Frontal cortex (tissue), 4 donors: ENCODE results near the gene ANKRD13A. TPM values are rescaled to one million over a fixed set of nuclear protein-coding genes. Genes with fewer than 3 reads are reported as not detected.
"Not testable (repeated sequence)": the region's sequence is repeated elsewhere in the genome, so short reads cannot be mapped to it uniquely, and the experiment has no call there.

Experiments
- DNase-seq, 2 donors: peaks; one replicate each; pipeline ENCODE4 v3.0.0; 2012; ENCODE audit warnings: low spot score in 2 of 2
- FAIRE-seq: peaks from 2 replicates; lab custom pipeline; 2012; peaks lifted over from hg19 to GRCh38; lab: Jason Lieb, UNC
- total RNA-seq: library from RNA; depleted of rRNA; stranded (reverse); fragments of >200 nt; gene quantifications from one replicate; pipeline ENCODE4 v1.2.3, GENCODE V29; 2014
- donor health status: control.
- donor health status: control.
- donor health status: control.

Gene ANKRD13A
- total RNA-seq, 1 donor from 2014 or later: 24.9 TPM

- no peak for DNase-seq
- FAIRE-seq: no peak
Observed at GRCh38 chr12:110004598-110004997, 5.4 kb downstream of the ANKRD13A start.

- DNase-seq (no peak), FAIRE-seq (no peak)
Observed at GRCh38 chr12:110005319-110005973, 6.2 kb downstream of the ANKRD13A start.

DNA sequence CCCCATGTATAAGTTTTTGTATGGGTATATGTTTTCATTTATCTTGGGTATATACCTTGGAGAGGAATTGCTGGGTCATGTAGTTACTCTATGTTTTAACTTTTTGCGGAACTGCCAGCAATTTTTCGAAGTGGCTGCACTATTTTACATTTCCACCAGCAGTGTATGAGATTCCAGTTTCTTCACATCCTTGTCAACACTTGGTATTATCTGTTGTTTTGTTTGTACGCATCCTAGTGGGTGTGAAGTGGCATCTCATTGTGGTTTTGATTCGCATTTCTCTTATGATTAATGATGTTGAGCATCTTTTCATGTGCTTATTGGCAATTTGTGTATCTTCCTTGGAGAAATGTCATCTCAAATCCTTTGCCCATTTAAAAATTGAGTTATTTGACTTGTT, 6.9 kb downstream of the ANKRD13A start:
- no peak for FAIRE-seq
- DNase-seq: no peak

- FAIRE-seq: no peak
- no peak for DNase-seq
Observed at GRCh38 chr12:110007881-110008280, 8.7 kb downstream of the ANKRD13A start.

- DNase-seq, FAIRE-seq: not testable (repeated sequence)
Observed at GRCh38 chr12:110008681-110009398, 9.6 kb downstream of the ANKRD13A start.

- no peak for FAIRE-seq
Observed at GRCh38 chr12:110010853-110011723, 11.9 kb downstream of the ANKRD13A start.

DNA sequence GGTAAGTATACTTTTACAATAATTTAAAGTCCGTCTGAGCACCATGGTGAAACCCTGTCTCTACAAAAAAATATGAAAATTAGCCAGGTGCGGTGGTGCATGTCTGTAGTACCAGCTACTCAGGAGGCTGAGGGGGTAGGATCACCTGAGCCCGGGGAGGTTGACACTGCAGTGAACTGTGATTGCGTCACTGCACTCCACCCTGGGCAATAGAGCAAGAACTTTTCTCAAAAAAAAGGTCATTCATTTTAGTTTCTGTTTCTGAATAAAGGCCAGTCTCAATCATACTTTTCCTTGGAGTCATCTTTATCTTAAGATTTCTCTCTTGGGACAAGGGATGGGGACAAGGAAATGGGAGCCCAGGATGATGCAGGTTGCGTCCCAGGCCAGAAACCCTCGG, 12.9 kb downstream of the ANKRD13A start:
- no peak for DNase-seq
- FAIRE-seq: no peak

More at GRCh38 chr12:110010853-110011723, 11.9 kb downstream of the ANKRD13A start:
- no peak for DNase-seq

- DNase-seq (no peak), FAIRE-seq (no peak)
Observed at GRCh38 chr12:110012659-110013058, 13.4 kb downstream of the ANKRD13A start.

DNA sequence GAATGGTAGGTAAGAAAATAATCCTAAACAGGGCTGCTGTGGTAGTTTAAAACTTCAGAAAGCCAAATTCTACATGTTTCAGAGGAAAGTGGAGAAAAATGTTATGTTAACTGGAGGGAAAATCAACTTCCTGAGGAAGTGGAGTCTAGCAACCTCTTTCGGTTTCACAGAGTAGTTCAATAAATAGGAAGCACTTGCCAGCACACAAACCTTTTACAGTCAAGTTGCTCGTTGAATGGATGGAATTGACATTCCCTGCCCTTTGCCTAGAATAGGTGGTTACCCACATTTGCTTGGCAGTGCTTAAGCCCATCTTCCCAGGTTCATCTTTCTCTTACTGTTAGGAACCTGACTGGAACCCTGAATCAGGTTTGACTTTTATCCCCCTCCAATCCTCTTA, 15.9 kb downstream of the ANKRD13A start:
- DNase-seq: no peak
- no peak for FAIRE-seq

GRCh38 chr12:110020956-110021355, 21.7 kb downstream of the ANKRD13A start:
- DNase-seq (no peak), FAIRE-seq (no peak)

DNA sequence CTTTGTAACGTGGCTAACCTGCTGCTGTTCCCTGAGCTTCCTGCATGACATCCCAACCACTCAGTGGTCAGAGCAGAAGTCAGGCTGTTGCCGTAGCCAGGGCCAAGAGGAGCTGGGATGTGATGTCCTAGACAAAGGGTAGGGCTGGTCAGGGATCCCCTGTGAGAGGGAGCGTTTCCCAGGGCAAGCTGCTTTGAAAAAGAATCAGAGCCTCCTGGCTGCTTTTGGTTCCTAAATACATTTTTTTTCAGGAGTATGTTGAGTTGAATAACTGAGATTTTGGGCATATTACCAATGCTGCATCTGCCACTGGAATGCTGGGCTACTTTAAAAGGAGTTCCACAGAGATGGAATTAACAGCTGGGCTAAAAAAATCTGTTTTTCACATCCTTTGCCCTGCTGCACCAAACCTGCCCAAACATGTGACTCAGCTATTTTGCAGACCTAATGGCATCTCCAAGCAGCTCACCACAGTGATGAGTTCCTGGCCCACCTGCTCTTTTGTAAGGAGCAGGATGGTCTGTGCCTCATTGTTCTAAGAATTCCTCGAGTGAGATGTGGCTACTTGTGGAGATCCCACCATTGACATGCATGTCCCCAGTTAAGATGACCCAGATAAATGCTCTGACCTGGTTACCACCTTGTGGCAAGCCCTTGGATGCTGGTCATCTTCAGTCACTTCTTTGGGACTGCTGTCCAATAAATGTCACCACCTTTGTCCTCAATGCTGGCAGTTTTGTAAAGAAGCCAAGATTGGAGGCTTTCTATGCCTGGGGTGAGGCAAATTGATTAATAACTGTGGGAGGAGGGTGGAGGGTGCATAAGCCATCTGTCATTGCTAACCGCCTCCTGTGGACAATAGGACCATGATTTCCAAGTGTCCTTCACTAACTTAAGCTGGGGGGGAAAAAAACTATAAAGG, 24.1 kb downstream of the ANKRD13A start:
- FAIRE-seq: no peak

GRCh38 chr12:110024051-110024450, 24.8 kb downstream of the ANKRD13A start:
- DNase-seq: no peak
- no peak for FAIRE-seq

More for the DNA sequence above, 24.1 kb downstream of the ANKRD13A start:
- DNase-seq: no peak

DNA sequence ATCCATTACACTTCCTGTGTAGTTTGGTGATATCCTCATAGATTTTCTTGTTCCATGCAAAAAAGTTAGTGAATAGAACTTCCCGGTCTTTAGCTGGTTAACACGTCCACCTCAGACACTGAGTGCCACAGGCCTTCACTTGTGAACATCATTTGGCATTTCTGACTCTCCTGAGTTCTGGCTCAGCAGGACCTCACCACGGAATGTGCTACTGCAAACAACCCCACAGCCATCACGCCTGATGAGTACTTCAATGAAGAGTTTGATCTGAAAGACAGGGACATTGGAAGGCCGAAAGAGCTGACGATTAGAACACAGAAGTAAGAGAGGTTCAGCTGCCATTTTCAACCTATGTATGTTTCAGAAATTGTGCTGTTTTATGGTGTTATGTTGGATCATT, 29.1 kb downstream of the ANKRD13A start:
- DNase-seq (no peak), FAIRE-seq (no peak)

GRCh38 chr12:110029290-110029815, 30.1 kb downstream of the ANKRD13A start:
- DNase-seq (no peak), FAIRE-seq (no peak)

DNA sequence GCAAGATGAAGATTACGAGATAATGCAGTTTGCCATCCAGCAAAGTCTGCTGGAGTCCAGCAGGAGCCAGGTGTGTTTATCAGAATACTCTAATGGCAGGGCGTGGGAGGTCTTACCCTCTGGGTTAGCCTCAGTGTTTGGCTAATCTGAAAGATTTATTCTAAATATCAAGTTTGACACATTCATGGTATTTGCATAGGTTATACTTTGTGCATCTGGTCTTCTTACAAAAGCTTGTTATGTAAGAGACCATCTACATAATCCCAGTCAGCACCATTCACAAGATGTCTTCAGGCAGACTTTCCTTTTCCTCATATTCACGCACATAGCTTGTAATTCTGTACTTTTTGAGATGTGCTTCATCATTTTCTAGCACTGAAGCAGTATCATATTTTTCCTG, 34.7 kb downstream of the ANKRD13A start:
- FAIRE-seq (no peak), DNase-seq (no peak)

- DNase-seq (no peak), FAIRE-seq (no peak)
Observed at GRCh38 chr12:110035534-110036104, 36.4 kb downstream of the ANKRD13A start.

DNA sequence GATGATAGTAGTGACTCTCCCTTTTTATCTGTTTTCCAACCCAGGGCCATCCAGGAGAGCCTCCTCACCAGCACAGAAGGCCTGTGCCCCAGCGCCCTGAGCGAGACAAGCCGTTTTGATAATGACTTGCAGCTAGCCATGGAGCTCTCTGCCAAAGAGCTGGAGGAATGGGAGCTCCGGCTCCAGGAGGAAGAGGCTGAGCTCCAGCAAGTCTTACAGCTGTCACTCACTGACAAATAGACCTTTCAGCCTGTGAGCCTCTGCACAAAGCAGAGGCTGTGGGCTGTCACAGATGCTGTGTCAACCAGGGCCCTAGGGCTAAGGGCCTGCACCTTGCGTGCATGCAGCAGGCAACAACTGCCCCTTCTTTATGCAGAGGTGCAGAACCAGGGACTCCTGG, 38.1 kb downstream of the ANKRD13A start:
- no peak for DNase-seq

GRCh38 chr12:110038741-110039084, 39.5 kb downstream of the ANKRD13A start:
- DNase-seq (no peak), FAIRE-seq (no peak)

More for the DNA sequence above, 38.1 kb downstream of the ANKRD13A start:
- no peak for FAIRE-seq
